ENCODE measurements around the gene U2AF1.
"Not testable (repeated sequence)": the region's sequence is repeated elsewhere in the genome, so short reads cannot be mapped to it uniquely, and the experiment has no call there.

The U2AF1 gene

GRCh38 chr21:43106965-43107793, at the start of gene U2AF1:
U2AF1 (minus strand) TSS chr21:43107570; CDS start chr21:43107494, 76 bp downstream.
- not testable (repeated sequence) for DNase-seq (ENCODE audit: low read depth)

GRCh38 chr21:43153601-43154000, 46.2 kb upstream of the U2AF1 start:
- not testable (repeated sequence) for DNase-seq (ENCODE audit: low read depth)

- not testable (repeated sequence) for DNase-seq (ENCODE audit: low read depth)
Measured at GRCh38 chr21:43149344-43149743, 42.0 kb upstream of the U2AF1 start.

GRCh38 chr21:43147999-43148398, 40.6 kb upstream of the U2AF1 start:
- not testable (repeated sequence) for DNase-seq (ENCODE audit: low read depth)

- not testable (repeated sequence) for DNase-seq (ENCODE audit: low read depth)
Measured at GRCh38 chr21:43146637-43147036, 39.3 kb upstream of the U2AF1 start.

- not testable (repeated sequence) for DNase-seq (ENCODE audit: low read depth)
Measured at GRCh38 chr21:43141407-43141806, 34.0 kb upstream of the U2AF1 start.

- DNase-seq (ENCODE audit: low read depth): not testable (repeated sequence)
Measured at GRCh38 chr21:43138944-43139343, 31.6 kb upstream of the U2AF1 start.

- not testable (repeated sequence) for DNase-seq (ENCODE audit: low read depth)
Measured at GRCh38 chr21:43134520-43134919, 27.1 kb upstream of the U2AF1 start.

- not testable (repeated sequence) for DNase-seq (ENCODE audit: low read depth)
Measured at GRCh38 chr21:43130094-43130493, 22.7 kb upstream of the U2AF1 start.

GRCh38 chr21:43115956-43116355, 8.6 kb upstream of the U2AF1 start:
- not testable (repeated sequence) for DNase-seq (ENCODE audit: low read depth)

GRCh38 chr21:43114483-43114882, 7.1 kb upstream of the U2AF1 start:
- DNase-seq (ENCODE audit: low read depth): not testable (repeated sequence)

- not testable (repeated sequence) for DNase-seq (ENCODE audit: low read depth)
Measured at GRCh38 chr21:43109006-43109405, 1.6 kb upstream of the U2AF1 start.

GRCh38 chr21:43108177-43108576, 807 bp upstream of the U2AF1 start:
- DNase-seq (ENCODE audit: low read depth): not testable (repeated sequence)

GRCh38 chr21:43107794-43108137, 396 bp upstream of the U2AF1 start:
- not testable (repeated sequence) for DNase-seq (ENCODE audit: low read depth)

- DNase-seq (ENCODE audit: low read depth): not testable (repeated sequence)
Measured at GRCh38 chr21:43104642-43105041, 2.7 kb downstream of the U2AF1 start.

GRCh38 chr21:43102281-43102680, 5.1 kb downstream of the U2AF1 start:
- not testable (repeated sequence) for DNase-seq (ENCODE audit: low read depth)

- not testable (repeated sequence) for DNase-seq (ENCODE audit: low read depth)
Measured at GRCh38 chr21:43101676-43102075, 5.7 kb downstream of the U2AF1 start.

GRCh38 chr21:43101000-43101399, 6.4 kb downstream of the U2AF1 start:
- not testable (repeated sequence) for DNase-seq (ENCODE audit: low read depth)

GRCh38 chr21:43091979-43092614, 15.3 kb downstream of the U2AF1 start:
- DNase-seq (ENCODE audit: low read depth): not testable (repeated sequence)

- not testable (repeated sequence) for DNase-seq (ENCODE audit: low read depth)
Measured at GRCh38 chr21:43090947-43091346, 16.4 kb downstream of the U2AF1 start.

- DNase-seq (ENCODE audit: low read depth): not testable (repeated sequence)
Measured at GRCh38 chr21:43089463-43089862, 17.9 kb downstream of the U2AF1 start.

GRCh38 chr21:43082587-43083300, 24.6 kb downstream of the U2AF1 start:
- not testable (repeated sequence) for DNase-seq (ENCODE audit: low read depth)

Measured in HS-5 (cell line).